Hepatocyte (in vitro differentiated cells): ENCODE data around the gene MAST4.

Experiments
- CTCF ChIP-seq: fragments of 200-600 bp; sonication (generic); IDR thresholded peaks from 2 replicates; pipeline ENCODE4 v1.5.1; 2016; ENCODE audit warnings: antibody characterized with exemption, mild to moderate bottlenecking; ENCODE audit not compliant: poor library complexity
- EZH2 ChIP-seq: fragments of 200-600 bp; sonication (generic); IDR thresholded peaks from 2 replicates; pipeline ENCODE4 v1.6.1; 2016; ENCODE audit warnings: antibody characterized with exemption, mild to moderate bottlenecking, borderline replicate concordance

GRCh38 chr5:67216564-67216963, 620.4 kb downstream of the MAST4 start:
- TF ChIP-seq CTCF = no peak
- no peak for TF ChIP-seq EZH2
